ENCODE data around the gene ZFYVE16. TPM values are rescaled to one million over a fixed set of nuclear protein-coding genes. Genes with fewer than 3 reads are reported as not detected.

ZFYVE16 gene
- total and polyA plus RNA-seq, 2 of the 13 experiments (the other 11 are each of a cell fraction or from before 2014, with no cell fraction given), result 9.3 to 33.3 TPM

GRCh38 chr5:80408484-80409366 is 861 bp downstream of the ZFYVE16 start (continued):
- TF ChIP-seq, protein P1, sequence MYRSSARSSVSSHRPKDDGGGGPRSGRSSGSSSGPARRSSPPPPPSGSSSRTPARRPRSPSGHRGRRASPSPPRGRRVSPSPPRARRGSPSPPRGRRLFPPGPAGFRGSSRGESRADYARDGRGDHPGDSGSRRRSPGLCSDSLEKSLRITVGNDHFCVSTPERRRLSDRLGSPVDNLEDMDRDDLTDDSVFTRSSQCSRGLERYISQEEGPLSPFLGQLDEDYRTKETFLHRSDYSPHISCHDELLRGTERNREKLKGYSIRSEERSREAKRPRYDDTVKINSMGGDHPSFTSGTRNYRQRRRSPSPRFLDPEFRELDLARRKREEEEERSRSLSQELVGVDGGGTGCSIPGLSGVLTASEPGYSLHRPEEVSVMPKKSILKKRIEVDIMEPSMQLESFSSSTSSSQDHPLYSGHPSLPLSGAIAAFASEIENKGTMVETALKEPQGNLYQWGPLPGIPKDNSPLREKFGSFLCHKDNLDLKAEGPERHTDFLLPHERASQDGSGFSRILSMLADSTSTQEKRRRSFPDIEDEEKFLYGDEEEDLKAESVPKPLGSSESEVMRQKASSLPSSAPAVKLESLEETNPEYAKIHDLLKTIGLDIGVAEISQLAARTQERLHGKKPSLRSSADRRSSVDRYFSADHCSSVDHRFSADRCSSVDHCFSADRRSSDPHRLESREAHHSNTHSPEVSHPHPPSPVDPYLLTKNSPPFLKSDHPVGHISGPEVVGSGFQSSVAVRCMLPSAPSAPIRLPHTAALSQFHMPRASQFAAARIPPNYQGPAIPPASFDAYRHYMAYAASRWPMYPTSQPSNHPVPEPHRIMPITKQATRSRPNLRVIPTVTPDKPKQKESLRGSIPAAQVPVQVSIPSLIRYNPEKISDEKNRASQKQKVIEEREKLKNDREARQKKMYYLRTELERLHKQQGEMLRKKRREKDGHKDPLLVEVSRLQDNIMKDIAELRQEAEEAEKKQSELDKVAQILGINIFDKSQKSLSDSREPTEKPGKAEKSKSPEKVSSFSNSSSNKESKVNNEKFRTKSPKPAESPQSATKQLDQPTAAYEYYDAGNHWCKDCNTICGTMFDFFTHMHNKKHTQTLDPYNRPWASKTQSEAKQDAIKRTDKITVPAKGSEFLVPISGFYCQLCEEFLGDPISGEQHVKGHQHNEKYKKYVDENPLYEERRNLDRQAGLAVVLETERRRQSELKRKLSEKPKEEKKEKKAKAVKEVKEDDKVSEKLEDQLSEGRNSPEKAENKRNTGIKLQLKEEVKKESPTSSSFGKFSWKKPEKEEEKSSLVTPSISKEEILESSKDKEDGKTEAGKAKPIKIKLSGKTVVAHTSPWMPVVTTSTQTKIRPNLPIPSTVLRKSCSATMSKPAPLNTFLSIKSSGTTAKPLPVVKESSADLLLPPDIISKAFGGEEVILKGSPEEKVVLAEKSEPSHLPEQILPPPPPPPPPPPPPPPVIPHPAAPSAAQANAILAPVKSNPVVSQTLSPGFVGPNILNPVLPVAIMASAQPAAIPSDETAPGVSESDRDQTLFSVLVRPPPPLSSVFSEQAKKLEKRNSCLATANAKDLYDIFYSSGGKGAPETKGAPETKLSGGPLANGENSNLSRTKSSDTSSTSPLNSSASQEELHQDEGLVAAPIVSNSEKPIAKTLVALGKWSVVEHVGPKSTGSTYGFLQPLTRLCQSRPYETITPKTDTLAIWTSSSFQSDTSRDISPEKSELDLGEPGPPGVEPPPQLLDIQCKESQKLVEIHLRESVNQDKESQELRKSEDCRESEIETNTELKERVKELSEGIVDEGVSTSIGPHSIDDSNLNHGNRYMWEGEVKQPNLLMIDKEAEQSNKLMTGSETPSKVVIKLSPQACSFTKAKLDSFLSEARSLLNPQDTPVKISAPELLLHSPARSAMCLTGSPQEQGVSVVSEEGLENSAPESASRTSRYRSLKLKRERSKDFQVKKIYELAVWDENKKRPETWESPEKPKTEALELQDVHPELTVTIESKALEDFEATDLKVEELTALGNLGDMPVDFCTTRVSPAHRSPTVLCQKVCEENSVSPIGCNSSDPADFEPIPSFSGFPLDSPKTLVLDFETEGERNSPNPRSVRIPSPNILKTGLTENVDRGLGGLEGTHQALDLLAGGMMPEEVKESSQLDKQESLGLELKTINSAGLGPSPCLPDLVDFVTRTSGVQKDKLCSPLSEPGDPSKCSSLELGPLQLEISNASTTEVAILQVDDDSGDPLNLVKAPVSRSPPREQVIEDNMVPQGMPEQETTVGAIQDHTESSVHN (CRISPR knock-in tag; IDR thresholded peaks at IDR 0.05), result no peak
- TF ChIP-seq ZNF20 (CRISPR knock-in tag; IDR thresholded peaks at IDR 0.05), result no peak
- no peak for TF ChIP-seq ZNF3 (CRISPR knock-in tag; IDR thresholded peaks at IDR 0.05)
- TF ChIP-seq ZNF224 (CRISPR knock-in tag; IDR thresholded peaks at IDR 0.05), result no peak
- no peak for TF ChIP-seq SYNCRIP (IDR thresholded peaks at IDR 0.05; ENCODE audit: insufficient read depth, low read depth, low read length)
- no peak for TF ChIP-seq RFX1 (IDR thresholded peaks at IDR 0.05)
- TF ChIP-seq, protein P2, sequence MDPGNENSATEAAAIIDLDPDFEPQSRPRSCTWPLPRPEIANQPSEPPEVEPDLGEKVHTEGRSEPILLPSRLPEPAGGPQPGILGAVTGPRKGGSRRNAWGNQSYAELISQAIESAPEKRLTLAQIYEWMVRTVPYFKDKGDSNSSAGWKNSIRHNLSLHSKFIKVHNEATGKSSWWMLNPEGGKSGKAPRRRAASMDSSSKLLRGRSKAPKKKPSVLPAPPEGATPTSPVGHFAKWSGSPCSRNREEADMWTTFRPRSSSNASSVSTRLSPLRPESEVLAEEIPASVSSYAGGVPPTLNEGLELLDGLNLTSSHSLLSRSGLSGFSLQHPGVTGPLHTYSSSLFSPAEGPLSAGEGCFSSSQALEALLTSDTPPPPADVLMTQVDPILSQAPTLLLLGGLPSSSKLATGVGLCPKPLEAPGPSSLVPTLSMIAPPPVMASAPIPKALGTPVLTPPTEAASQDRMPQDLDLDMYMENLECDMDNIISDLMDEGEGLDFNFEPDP (CRISPR knock-in tag; conservative IDR thresholded peaks at IDR 0.05), result no peak
- no peak for TF ChIP-seq GRHL1 (CRISPR knock-in tag; conservative IDR thresholded peaks at IDR 0.05)
- no peak for TF ChIP-seq GATA4 (IDR thresholded peaks at IDR 0.05; ENCODE audit: borderline replicate concordance, low read depth)
- no peak for TF ChIP-seq ZNF577 (CRISPR knock-in tag; IDR thresholded peaks at IDR 0.05; ENCODE audit: borderline replicate concordance, low read depth)
- no peak for TF ChIP-seq TBL1XR1 (IDR thresholded peaks at IDR 0.05; ENCODE audit: borderline replicate concordance, low read length, partially characterized antibody)
- TF ChIP-seq PAWR (CRISPR knock-in tag; IDR thresholded peaks at IDR 0.05; ENCODE audit: borderline replicate concordance), result no peak
- TF ChIP-seq ZNF776 (CRISPR knock-in tag; IDR thresholded peaks at IDR 0.05), result no peak
- no peak for TF ChIP-seq ZBTB8A (CRISPR knock-in tag; IDR thresholded peaks at IDR 0.05; ENCODE audit: borderline replicate concordance, low read depth)
